PFSK-1 (cell line): ENCODE results near the gene IQUB.

Experiments used
- FOXP2 ChIP-seq: optimal IDR thresholded peaks from 2 replicates; pipeline ENCODE3; 2011; ENCODE audit warnings: borderline replicate concordance, control low read depth, inconsistent platforms; ENCODE audit not compliant: insufficient read depth; ENCODE audit errors: extremely low read length, extremely low read depth
- POLR2AphosphoS5 ChIP-seq: IDR thresholded peaks from 2 replicates; pipeline ENCODE4 v1.6.1; 2012; ENCODE audit warnings: low read depth, mild to moderate bottlenecking, control low read depth, low read length, moderate library complexity
- SIN3A ChIP-seq: IDR thresholded peaks from 2 replicates; pipeline ENCODE4 v1.6.1; 2012; ENCODE audit warnings: mild to moderate bottlenecking, low read length, moderate library complexity, borderline replicate concordance; ENCODE audit not compliant: insufficient read depth
- TAF1 ChIP-seq: IDR thresholded peaks from 2 replicates; pipeline ENCODE4 v1.6.1; 2012; ENCODE audit warnings: low read length, control low read depth, borderline replicate concordance; ENCODE audit not compliant: insufficient read depth
- TF ChIP-seq, protein P1 (sequence below), 2 experiments: IDR thresholded peaks; 2 replicates each; pipeline versions ENCODE4 v1.6.1 to v1.8.0; 2011 to 2012; ENCODE audit warnings: low read depth in 2 of 2, low read length in 2 of 2, control low read depth in 1 of 2, inconsistent platforms in 1 of 2, mild to moderate bottlenecking in 1 of 2, moderate library complexity in 1 of 2; ENCODE audit not compliant: insufficient read depth in 1 of 2

The IQUB gene

DNA sequence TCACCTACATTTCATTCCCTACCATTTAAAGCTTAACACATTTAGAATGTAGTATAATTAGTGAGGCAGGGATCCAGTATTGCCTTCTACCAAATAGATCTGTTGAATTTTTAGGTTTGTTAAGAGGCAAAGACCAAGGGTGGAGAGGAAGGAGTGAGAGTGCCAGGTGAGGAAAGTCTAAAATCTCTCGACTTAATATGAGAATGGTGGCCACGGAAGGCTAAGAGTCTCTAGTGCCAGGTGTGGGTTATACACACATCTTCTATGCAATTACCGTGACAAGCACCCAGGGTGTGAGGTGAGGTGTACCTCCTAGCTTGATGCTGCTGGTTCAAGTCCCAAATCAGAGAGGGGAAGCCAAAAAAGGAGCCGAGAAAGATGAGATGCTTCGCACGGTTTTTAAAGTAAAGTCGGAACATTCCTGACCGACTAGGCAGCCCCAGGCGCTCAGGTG lies 439 bp downstream of the IQUB start:
- no peak for TF ChIP-seq FOXP2
- TF ChIP-seq SIN3A: no peak
- no peak for TF ChIP-seq TAF1
- TF ChIP-seq, protein P1, sequence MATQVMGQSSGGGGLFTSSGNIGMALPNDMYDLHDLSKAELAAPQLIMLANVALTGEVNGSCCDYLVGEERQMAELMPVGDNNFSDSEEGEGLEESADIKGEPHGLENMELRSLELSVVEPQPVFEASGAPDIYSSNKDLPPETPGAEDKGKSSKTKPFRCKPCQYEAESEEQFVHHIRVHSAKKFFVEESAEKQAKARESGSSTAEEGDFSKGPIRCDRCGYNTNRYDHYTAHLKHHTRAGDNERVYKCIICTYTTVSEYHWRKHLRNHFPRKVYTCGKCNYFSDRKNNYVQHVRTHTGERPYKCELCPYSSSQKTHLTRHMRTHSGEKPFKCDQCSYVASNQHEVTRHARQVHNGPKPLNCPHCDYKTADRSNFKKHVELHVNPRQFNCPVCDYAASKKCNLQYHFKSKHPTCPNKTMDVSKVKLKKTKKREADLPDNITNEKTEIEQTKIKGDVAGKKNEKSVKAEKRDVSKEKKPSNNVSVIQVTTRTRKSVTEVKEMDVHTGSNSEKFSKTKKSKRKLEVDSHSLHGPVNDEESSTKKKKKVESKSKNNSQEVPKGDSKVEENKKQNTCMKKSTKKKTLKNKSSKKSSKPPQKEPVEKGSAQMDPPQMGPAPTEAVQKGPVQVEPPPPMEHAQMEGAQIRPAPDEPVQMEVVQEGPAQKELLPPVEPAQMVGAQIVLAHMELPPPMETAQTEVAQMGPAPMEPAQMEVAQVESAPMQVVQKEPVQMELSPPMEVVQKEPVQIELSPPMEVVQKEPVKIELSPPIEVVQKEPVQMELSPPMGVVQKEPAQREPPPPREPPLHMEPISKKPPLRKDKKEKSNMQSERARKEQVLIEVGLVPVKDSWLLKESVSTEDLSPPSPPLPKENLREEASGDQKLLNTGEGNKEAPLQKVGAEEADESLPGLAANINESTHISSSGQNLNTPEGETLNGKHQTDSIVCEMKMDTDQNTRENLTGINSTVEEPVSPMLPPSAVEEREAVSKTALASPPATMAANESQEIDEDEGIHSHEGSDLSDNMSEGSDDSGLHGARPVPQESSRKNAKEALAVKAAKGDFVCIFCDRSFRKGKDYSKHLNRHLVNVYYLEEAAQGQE (IDR thresholded peaks at IDR 0.05; ENCODE audit: insufficient read depth in 1 of 2, low read depth in 2 of 2, low read length in 2 of 2): no peak
- TF ChIP-seq POLR2AphosphoS5: no peak

- no peak for TF ChIP-seq TAF1
- TF ChIP-seq POLR2AphosphoS5: no peak
- no peak for TF ChIP-seq SIN3A
- no peak for TF ChIP-seq FOXP2
- TF ChIP-seq, protein P1 (IDR thresholded peaks at IDR 0.05; ENCODE audit: insufficient read depth in 1 of 2, low read depth in 2 of 2, low read length in 2 of 2): no peak
Measured at GRCh38 chr7:123533553-123533917, 860 bp downstream of the IQUB start.

DNA sequence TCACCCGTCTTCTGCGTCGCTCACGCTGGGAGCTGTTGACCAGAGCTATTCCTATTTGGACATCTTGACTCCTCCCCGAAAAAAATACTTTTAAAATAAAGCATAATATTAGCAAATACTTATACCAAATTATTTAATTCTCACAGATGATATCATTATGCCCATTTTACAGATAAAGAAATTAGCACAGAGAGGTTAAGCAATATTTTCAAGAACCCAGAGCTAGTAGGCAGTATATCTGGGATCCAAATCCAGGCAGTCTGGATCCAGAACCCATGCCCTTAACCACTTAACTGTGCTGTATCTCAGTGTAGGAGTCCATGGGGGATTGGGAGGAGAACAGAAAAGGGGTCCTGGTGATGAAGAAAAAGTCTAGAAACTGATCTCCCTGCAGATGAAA lies 6.1 kb downstream of the IQUB start:
- TF ChIP-seq SIN3A: no peak
- TF ChIP-seq FOXP2: no peak
- TF ChIP-seq TAF1: no peak
- TF ChIP-seq, protein P1 (IDR thresholded peaks at IDR 0.05; ENCODE audit: insufficient read depth in 1 of 2, low read depth in 2 of 2, low read length in 2 of 2): no peak
- TF ChIP-seq POLR2AphosphoS5: no peak

GRCh38 chr7:123522066-123522465 lies 12.3 kb downstream of the IQUB start:
- TF ChIP-seq SIN3A (no peak), TAF1 (no peak), POLR2AphosphoS5 (no peak), FOXP2 (no peak)
- TF ChIP-seq, protein P1 (IDR thresholded peaks at IDR 0.05; ENCODE audit: insufficient read depth in 1 of 2, low read depth in 2 of 2, low read length in 2 of 2): no peak

DNA sequence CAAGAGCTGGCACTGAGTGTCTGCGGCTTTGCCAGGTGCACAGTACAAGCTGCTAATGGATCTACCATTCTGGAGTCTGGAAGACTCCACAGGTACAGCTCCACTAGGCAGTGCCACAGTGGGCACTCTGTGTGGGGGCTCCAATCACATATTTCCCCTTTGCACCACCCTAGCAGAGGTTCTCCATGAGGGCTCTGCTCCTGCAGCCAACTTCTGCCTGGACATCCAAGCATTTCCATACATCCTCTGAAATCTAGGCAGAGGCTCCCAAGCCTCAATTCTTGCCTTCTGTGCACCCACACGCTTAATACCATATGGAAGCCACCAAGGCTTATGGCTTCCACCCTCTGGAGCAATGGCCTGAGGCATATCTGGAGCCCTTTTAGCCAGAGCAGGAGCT lies 29.2 kb downstream of the IQUB start:
- TF ChIP-seq, protein P1 (IDR thresholded peaks at IDR 0.05; ENCODE audit: insufficient read depth in 1 of 2, low read depth in 2 of 2, low read length in 2 of 2): no peak
- TF ChIP-seq POLR2AphosphoS5 (no peak), SIN3A (no peak), TAF1 (no peak), FOXP2 (no peak)
